Neural cell (in vitro differentiated cells): ENCODE data around the gene USP49. TPM values are rescaled to one million over a fixed set of nuclear protein-coding genes. Genes with fewer than 3 reads are reported as not detected.

Experiments
- H2AFZ ChIP-seq: fragments of 200-600, 300-800 bp; sonication (generic), shearing (Covaris generic); 2 replicates; pipeline ENCODE4 v1.6.0; 2014; ENCODE audit warnings: low read depth, mild to moderate bottlenecking, antibody characterized with exemption, low read length, moderate library complexity
- H3F3A ChIP-seq: fragments of 200-600 bp; shearing (Covaris generic); 2 replicates; pipeline ENCODE4 v1.6.1; 2016; ENCODE audit warnings: mild to moderate bottlenecking, moderate library complexity, mixed read lengths, antibody characterized with exemption, low read length; ENCODE audit not compliant: insufficient read depth, poor library complexity, severe bottlenecking
- H3K27ac ChIP-seq: fragments of 200-600, 300-800 bp; sonication (generic), shearing (Covaris generic); 2 replicates; pipeline ENCODE4 v1.5.1; 2014; ENCODE audit warnings: mild to moderate bottlenecking, low read length, moderate library complexity
- H3K27me3 ChIP-seq: fragments of 300-800, 200-600 bp; sonication (generic), shearing (Covaris generic); 2 replicates; pipeline ENCODE4 v1.6.0; 2014; ENCODE audit warnings: mild to moderate bottlenecking, low read depth, low read length, moderate library complexity; ENCODE audit not compliant: insufficient read depth
- H3K36me3 ChIP-seq: fragments of 300-800, 200-600 bp; sonication (generic), shearing (Covaris generic); 2 replicates; pipeline ENCODE4 v1.5.1; 2014; ENCODE audit warnings: mild to moderate bottlenecking, antibody characterized with exemption, low read length, moderate library complexity; ENCODE audit not compliant: insufficient read depth
- H3K4me2 ChIP-seq: fragments of 300-800, 200-600 bp; sonication (generic), shearing (Covaris generic); 2 replicates; pipeline ENCODE4 v1.6.0; 2014; ENCODE audit warnings: mild to moderate bottlenecking, low read length
- H3K4me3 ChIP-seq: fragments of 300-800, 200-600 bp; sonication (generic), shearing (Covaris generic); 2 replicates; pipeline ENCODE4 v1.5.1; 2014; ENCODE audit warnings: mild to moderate bottlenecking, low read length, moderate library complexity
- H3K79me2 ChIP-seq: fragments of 200-600 bp; shearing (Covaris generic); replicated peaks from 2 replicates; pipeline ENCODE4 v1.6.0; 2014; ENCODE audit warnings: mild to moderate bottlenecking, low read length, moderate library complexity; ENCODE audit not compliant: insufficient read depth
- H3K9ac ChIP-seq: fragments of 300-800, 200-600 bp; sonication (generic), shearing (Covaris generic); 2 replicates; pipeline ENCODE4 v1.6.1; 2016; ENCODE audit warnings: mild to moderate bottlenecking, low read length, mixed read lengths
- H3K9me2 ChIP-seq: fragments of 200-600 bp; shearing (Covaris generic); 2 replicates; pipeline ENCODE4 v1.6.1; 2016; ENCODE audit warnings: mild to moderate bottlenecking, low read length, mixed read lengths; ENCODE audit not compliant: insufficient read depth
- H3K9me3 ChIP-seq: fragments of 200-600, 300-800 bp; sonication (generic), shearing (Covaris generic); 2 replicates; pipeline ENCODE4 v1.6.1; 2016; ENCODE audit warnings: mild to moderate bottlenecking, mixed run types, low read length, moderate library complexity, mixed read lengths
- H4K20me1 ChIP-seq: fragments of 200-600 bp; shearing (Covaris generic); 2 replicates; pipeline ENCODE4 v1.6.1; 2016; ENCODE audit warnings: mild to moderate bottlenecking, mixed run types; ENCODE audit not compliant: insufficient read depth
- EP300 ChIP-seq: fragments of 450-650 bp; conservative IDR thresholded peaks from 2 replicates; pipeline ENCODE4 v1.6.1; 2014; ENCODE audit warnings: antibody characterized with exemption, mild to moderate bottlenecking, moderate library complexity; ENCODE audit not compliant: poor library complexity, severe bottlenecking
- EZH2 ChIP-seq: fragments of 200-600, 300-800 bp; shearing (Covaris generic), sonication (generic); IDR thresholded peaks from 2 replicates; pipeline ENCODE4 v1.6.1; 2014; ENCODE audit warnings: antibody characterized with exemption, low read length, borderline replicate concordance, mild to moderate bottlenecking; ENCODE audit not compliant: insufficient read depth, poor library complexity, severe bottlenecking
- MXI1 ChIP-seq: fragments of 450-650 bp; conservative IDR thresholded peaks from 2 replicates; pipeline ENCODE4 v1.6.1; 2014; ENCODE audit warnings: antibody characterized with exemption, mild to moderate bottlenecking; ENCODE audit not compliant: poor library complexity, severe bottlenecking
- POLR2AphosphoS5 ChIP-seq: IDR thresholded peaks from 2 replicates; pipeline ENCODE4 v1.6.1; 2012
- RAD21 ChIP-seq: fragments of 450-650 bp; conservative IDR thresholded peaks from 2 replicates; pipeline ENCODE4 v1.6.1; 2014; ENCODE audit warnings: antibody characterized with exemption, mild to moderate bottlenecking, moderate library complexity
- SMC3 ChIP-seq: fragments of 450-650 bp; conservative IDR thresholded peaks from 2 replicates; pipeline ENCODE4 v1.6.1; 2014; ENCODE audit warnings: antibody characterized with exemption, mild to moderate bottlenecking, moderate library complexity; ENCODE audit not compliant: poor library complexity
- TAF1 ChIP-seq: IDR thresholded peaks from 2 replicates; pipeline ENCODE4 v1.6.1; 2012; ENCODE audit warnings: low read depth
- polyA plus RNA-seq: library from polyadenylated mRNA; depleted of rRNA; stranded (reverse); fragments of >200 nt; gene quantifications from 2 replicates; pipeline ENCODE4 v1.2.3, GENCODE V29; 2014
- TF ChIP-seq, protein P1 (sequence below): fragments of 450-650 bp; IDR thresholded peaks from 2 replicates; pipeline ENCODE4 v1.5.1; 2014; ENCODE audit warnings: antibody characterized with exemption, mild to moderate bottlenecking, moderate library complexity; ENCODE audit not compliant: poor library complexity, severe bottlenecking
- TF ChIP-seq, protein P2 (sequence below): IDR thresholded peaks from 2 replicates; pipeline ENCODE4 v1.6.1; 2012; ENCODE audit warnings: borderline replicate concordance

The USP49 gene
- polyA plus RNA-seq, 1 donor from 2014 or later, result 23.5 TPM

- Histone ChIP-seq H4K20me1 (no peaks in the 10 kb centered on the region), H3F3A (no peaks in the 10 kb centered on the region), H2AFZ (no peak overlapping the region), H3K9ac (no peak overlapping the region), H3K4me2 (no peak overlapping the region), H3K27ac (no peak overlapping the region), H3K9me3 (no peaks in the 10 kb centered on the region), H3K36me3 (no peaks in the 10 kb centered on the region), H3K9me2 (no peaks in the 10 kb centered on the region), H3K27me3 (no peaks in the 10 kb centered on the region), H3K79me2 (peaks cover 3% of the 10 kb centered on the region), H3K4me3 (no peak overlapping the region)
- no peak for TF ChIP-seq MXI1
Observed at GRCh38 chr6:41789390-41789724, 105.8 kb downstream of the USP49 start.

DNA sequence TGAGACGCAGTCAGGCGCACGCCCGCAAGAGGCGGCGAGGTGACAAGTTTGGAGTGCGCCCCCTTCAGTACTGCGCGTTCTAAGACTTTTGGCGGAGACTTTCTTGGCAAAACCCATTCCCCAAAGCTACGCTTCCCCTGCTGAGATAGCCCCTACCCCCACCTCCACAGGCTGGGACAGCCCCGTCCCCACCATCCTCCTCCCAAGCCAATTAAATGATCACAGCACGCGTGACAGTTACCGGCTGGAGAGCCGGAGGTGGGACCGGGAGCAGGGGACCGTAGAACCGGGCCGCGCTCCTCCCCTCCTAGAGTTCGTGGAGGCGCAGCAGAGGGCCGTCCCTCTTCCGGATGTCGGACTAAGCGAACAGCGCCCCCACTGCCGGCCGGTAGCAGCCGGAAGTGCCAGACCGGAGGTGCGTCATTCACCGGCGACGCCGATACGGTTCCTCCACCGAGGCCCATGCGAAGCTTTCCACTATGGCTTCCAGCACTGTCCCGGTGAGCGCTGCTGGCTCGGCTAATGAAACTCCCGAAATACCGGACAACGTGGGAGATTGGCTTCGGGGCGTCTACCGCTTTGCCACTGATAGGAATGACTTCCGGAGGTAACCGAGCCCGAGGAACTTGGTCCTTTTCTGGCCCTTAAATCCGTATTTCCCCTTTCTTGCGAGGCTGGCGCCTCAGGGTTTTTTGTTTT, 107.8 kb downstream of the USP49 start, which contains the start of gene TOMM6:
TSS of gene TOMM6 (plus strand) at position 476 of the 699 bp plus-strand sequence. CDS start at position 480, 4 bp downstream.
- Histone ChIP-seq H3K36me3 (no peaks in the 10 kb centered on the region), H2AFZ (peak within 1 kb of the TSS; percentile 52), H3K9me3 (no peaks in the 10 kb centered on the region), H3K9ac (peak within 1 kb of the TSS; percentile 75), H3F3A (no peaks in the 10 kb centered on the region), H3K79me2 (peaks cover 3% of the 10 kb centered on the region), H4K20me1 (no peaks in the 10 kb centered on the region), H3K9me2 (no peaks in the 10 kb centered on the region), H3K27ac (peak within 1 kb of the TSS; percentile 79), H3K4me3 (peak within 1 kb of the TSS; percentile 76), H3K4me2 (peak within 1 kb of the TSS; percentile 78), H3K27me3 (no peaks in the 10 kb centered on the region)
- TF ChIP-seq POLR2AphosphoS5 (peak; percentile 83), MXI1 (peak; percentile 94), RAD21 (no peak), EZH2 (no peak), TAF1 (peak; percentile 77), EP300 (peak; percentile 47), SMC3 (peak; percentile 29)
- TF ChIP-seq, protein P1, sequence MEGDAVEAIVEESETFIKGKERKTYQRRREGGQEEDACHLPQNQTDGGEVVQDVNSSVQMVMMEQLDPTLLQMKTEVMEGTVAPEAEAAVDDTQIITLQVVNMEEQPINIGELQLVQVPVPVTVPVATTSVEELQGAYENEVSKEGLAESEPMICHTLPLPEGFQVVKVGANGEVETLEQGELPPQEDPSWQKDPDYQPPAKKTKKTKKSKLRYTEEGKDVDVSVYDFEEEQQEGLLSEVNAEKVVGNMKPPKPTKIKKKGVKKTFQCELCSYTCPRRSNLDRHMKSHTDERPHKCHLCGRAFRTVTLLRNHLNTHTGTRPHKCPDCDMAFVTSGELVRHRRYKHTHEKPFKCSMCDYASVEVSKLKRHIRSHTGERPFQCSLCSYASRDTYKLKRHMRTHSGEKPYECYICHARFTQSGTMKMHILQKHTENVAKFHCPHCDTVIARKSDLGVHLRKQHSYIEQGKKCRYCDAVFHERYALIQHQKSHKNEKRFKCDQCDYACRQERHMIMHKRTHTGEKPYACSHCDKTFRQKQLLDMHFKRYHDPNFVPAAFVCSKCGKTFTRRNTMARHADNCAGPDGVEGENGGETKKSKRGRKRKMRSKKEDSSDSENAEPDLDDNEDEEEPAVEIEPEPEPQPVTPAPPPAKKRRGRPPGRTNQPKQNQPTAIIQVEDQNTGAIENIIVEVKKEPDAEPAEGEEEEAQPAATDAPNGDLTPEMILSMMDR, result peak; percentile 98
- TF ChIP-seq, protein P2, sequence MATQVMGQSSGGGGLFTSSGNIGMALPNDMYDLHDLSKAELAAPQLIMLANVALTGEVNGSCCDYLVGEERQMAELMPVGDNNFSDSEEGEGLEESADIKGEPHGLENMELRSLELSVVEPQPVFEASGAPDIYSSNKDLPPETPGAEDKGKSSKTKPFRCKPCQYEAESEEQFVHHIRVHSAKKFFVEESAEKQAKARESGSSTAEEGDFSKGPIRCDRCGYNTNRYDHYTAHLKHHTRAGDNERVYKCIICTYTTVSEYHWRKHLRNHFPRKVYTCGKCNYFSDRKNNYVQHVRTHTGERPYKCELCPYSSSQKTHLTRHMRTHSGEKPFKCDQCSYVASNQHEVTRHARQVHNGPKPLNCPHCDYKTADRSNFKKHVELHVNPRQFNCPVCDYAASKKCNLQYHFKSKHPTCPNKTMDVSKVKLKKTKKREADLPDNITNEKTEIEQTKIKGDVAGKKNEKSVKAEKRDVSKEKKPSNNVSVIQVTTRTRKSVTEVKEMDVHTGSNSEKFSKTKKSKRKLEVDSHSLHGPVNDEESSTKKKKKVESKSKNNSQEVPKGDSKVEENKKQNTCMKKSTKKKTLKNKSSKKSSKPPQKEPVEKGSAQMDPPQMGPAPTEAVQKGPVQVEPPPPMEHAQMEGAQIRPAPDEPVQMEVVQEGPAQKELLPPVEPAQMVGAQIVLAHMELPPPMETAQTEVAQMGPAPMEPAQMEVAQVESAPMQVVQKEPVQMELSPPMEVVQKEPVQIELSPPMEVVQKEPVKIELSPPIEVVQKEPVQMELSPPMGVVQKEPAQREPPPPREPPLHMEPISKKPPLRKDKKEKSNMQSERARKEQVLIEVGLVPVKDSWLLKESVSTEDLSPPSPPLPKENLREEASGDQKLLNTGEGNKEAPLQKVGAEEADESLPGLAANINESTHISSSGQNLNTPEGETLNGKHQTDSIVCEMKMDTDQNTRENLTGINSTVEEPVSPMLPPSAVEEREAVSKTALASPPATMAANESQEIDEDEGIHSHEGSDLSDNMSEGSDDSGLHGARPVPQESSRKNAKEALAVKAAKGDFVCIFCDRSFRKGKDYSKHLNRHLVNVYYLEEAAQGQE, result peak; percentile 50
